ENCODE measurements around the gene MSS51. TPM values are rescaled to one million over a fixed set of nuclear protein-coding genes. Genes with fewer than 3 reads are reported as not detected.

MSS51 gene
- polyA plus RNA-seq, 1 experiment: 1.3 TPM

- DNase-seq (ENCODE audit: low read depth): no peak
- ChIA-PET POLR2A (no interaction called here), CTCF (interaction anchor here (1.1 to 1.6 kb wide), 2 partner anchors 18 to 27 kb away, joined by 3 to 4 read pairs; no protein-coding TSS in a partner anchor)
- H3K27me3 ChIP-seq (ENCODE audit: control insufficient read depth, insufficient read depth, low read length): no peaks in the 10 kb centered on the region
- no peak overlapping the region for H3K4me3 ChIP-seq (ENCODE audit: low read depth, low read length)
- TF ChIP-seq, protein P1, sequence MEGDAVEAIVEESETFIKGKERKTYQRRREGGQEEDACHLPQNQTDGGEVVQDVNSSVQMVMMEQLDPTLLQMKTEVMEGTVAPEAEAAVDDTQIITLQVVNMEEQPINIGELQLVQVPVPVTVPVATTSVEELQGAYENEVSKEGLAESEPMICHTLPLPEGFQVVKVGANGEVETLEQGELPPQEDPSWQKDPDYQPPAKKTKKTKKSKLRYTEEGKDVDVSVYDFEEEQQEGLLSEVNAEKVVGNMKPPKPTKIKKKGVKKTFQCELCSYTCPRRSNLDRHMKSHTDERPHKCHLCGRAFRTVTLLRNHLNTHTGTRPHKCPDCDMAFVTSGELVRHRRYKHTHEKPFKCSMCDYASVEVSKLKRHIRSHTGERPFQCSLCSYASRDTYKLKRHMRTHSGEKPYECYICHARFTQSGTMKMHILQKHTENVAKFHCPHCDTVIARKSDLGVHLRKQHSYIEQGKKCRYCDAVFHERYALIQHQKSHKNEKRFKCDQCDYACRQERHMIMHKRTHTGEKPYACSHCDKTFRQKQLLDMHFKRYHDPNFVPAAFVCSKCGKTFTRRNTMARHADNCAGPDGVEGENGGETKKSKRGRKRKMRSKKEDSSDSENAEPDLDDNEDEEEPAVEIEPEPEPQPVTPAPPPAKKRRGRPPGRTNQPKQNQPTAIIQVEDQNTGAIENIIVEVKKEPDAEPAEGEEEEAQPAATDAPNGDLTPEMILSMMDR (IDR thresholded peaks at IDR 0.05; ENCODE audit: insufficient read depth, low read depth, low read length): no peak
- peaks cover 10% of the 10 kb centered on the region for H3K36me3 ChIP-seq (ENCODE audit: control insufficient read depth, insufficient read depth, low read length)
Observed at GRCh38 chr10:73386583-73386982, 46.8 kb downstream of the MSS51 start.

DNA sequence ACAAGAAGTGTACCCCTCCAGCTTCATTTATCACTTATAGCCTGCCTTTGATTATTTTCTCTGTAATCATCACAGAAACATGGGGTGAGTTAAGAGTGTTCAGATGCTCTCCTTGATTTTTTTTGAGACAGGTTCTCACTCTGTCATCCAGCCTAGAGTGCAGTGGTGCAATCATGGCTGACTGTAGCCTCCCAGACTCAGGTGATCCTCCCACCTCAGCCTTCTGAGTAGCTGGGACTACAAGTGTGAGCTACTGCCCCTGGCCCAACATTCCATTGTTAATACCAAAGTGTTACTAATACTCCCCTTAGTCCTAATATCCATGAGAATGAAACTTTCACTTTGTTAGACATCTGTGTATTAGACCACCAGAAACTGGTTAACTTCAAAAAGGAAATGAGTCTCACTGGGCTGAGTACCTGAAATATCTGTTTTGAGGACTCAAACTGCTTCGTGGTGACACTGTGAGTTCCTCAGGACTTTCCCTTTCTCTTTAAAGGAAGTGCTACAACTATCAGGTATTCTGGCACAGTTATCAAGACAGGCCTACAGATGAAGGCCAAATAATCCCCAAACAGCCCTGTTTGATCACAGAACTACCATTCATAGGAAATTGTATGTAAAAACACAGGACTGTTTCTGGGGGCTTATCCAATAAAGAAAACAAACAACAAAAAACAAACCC lies 54.2 kb downstream of the MSS51 start:
- peaks cover 9% of the 10 kb centered on the region for H3K36me3 ChIP-seq (ENCODE audit: control insufficient read depth, insufficient read depth, low read length)
- POLR2A ChIA-PET: no interaction called here
- no peak overlapping the region for H3K4me3 ChIP-seq (ENCODE audit: low read depth, low read length)
- no peaks in the 10 kb centered on the region for H3K27me3 ChIP-seq (ENCODE audit: control insufficient read depth, insufficient read depth, low read length)
- DNase-seq (ENCODE audit: low read depth): no peak
- TF ChIP-seq, protein P1 (IDR thresholded peaks at IDR 0.05; ENCODE audit: insufficient read depth, low read depth, low read length): no peak
- CTCF ChIA-PET: interaction anchor here (0.6 kb wide), 1 partner anchor 37 kb away, joined by 3 read pairs; no protein-coding TSS in a partner anchor

GRCh38 chr10:73376679-73377078 lies 56.7 kb downstream of the MSS51 start:
- TF ChIP-seq, protein P1 (IDR thresholded peaks at IDR 0.05; ENCODE audit: insufficient read depth, low read depth, low read length): no peak
- no peak overlapping the region for H3K4me3 ChIP-seq (ENCODE audit: low read depth, low read length)
- CTCF ChIA-PET: no interaction called here
- no peaks in the 10 kb centered on the region for H3K27me3 ChIP-seq (ENCODE audit: control insufficient read depth, insufficient read depth, low read length)
- DNase-seq (ENCODE audit: low read depth): no peak
- peaks cover 9% of the 10 kb centered on the region for H3K36me3 ChIP-seq (ENCODE audit: control insufficient read depth, insufficient read depth, low read length)
- POLR2A ChIA-PET: no interaction called here

Other genes starting within 250 kb of the MSS51 start
- 10.0 and 16.8 TPM in 2 replicates for gene DNAJC9, start 186.3 kb downstream of the MSS51 start, polyA plus RNA-seq (2011; rRNA removed)
- 74.4 and 87.9 TPM in 2 replicates for gene MRPS16, start 180.9 kb downstream of the MSS51 start, polyA plus RNA-seq (2011; rRNA removed)
- gene CFAP70, start 74.7 kb downstream of the MSS51 start, polyA plus RNA-seq (2011; rRNA removed): 0.37 and 0.69 TPM in 2 replicates
- gene ANXA7, start 19.5 kb downstream of the MSS51 start, polyA plus RNA-seq (2011; rRNA removed): 123 and 134 TPM in 2 replicates
- gene PPP3CB, start 62.5 kb upstream of the MSS51 start, polyA plus RNA-seq (2011; rRNA removed): 11.7 and 18.6 TPM in 2 replicates
- 13.7 and 13.9 TPM in 2 replicates for gene USP54, start 157.8 kb upstream of the MSS51 start, polyA plus RNA-seq (2011; rRNA removed)
- gene MYOZ1, start 207.9 kb upstream of the MSS51 start, polyA plus RNA-seq (2011; rRNA removed): 8.3 and 9.6 TPM in 2 replicates
- 0.04 and 0.05 TPM in 2 replicates for gene SYNPO2L, start 222.5 kb upstream of the MSS51 start, polyA plus RNA-seq (2011; rRNA removed)